Thyroid gland (tissue), 4 donors: ENCODE measurements around the gene GFOD1.

Source experiments
- POLR2A ChIP-seq, 2 donors: fragments of 450-650 bp; IDR thresholded peaks; one replicate each; pipeline ENCODE4 v1.6.1; 2017; ENCODE audit warnings: antibody characterized with exemption in 2 of 2, mild to moderate bottlenecking in 2 of 2, moderate library complexity in 1 of 2
- TF ChIP-seq, protein P1 (sequence below), 6 experiments: fragments of 200-600 bp in 3 of 6; fragments of 450-650 bp in 3 of 6; sonication (generic) in 3 of 6; IDR thresholded peaks; one replicate each; pipeline ENCODE4 v1.5.1; 2016 to 2019; ENCODE audit warnings: antibody characterized with exemption in 6 of 6, mild to moderate bottlenecking in 2 of 6, inconsistent platforms in 1 of 6, moderate library complexity in 1 of 6

DNA sequence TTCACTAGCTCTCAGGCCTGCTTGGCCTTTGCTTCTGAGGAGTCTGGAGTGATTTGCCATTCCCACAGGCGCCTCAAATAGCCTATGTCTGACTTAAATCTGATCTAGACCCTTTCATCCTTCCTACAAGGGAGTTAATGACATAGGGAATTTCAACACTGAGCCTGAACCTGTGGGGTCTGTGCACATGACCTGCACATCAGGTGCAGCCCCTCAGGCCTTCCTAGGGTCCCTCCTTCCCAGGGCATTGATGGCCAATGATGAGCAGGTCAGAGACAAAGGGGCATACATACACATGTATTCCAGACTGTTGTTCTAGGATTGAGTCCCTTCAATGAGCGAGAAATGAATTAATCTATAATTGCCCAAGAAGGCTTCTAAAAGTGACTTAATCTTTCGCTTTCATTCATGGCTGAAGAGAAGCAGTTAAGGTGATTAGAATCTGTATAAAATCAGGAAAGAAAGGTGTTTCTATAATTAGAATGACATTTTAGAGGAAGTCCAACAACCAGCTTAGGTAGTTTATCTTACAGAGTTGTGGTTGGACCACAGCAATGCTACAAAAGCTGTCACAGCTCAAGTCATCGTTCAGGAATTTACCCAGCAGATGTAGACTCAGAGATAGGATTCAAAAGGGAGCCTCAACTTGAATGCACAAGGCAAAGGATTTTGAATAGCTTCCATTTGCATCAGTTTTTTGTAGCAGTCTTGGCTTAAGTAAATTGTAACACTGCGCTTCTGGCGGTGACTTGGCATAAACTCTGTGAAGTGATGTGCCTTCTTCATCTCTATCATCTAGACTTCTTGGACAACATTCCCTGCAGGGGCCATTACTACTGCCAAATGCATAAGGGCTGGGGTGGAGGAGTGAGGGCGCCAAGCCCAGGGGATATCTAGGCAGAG is 132.1 kb downstream of the GFOD1 start:
- TF ChIP-seq, protein P1, sequence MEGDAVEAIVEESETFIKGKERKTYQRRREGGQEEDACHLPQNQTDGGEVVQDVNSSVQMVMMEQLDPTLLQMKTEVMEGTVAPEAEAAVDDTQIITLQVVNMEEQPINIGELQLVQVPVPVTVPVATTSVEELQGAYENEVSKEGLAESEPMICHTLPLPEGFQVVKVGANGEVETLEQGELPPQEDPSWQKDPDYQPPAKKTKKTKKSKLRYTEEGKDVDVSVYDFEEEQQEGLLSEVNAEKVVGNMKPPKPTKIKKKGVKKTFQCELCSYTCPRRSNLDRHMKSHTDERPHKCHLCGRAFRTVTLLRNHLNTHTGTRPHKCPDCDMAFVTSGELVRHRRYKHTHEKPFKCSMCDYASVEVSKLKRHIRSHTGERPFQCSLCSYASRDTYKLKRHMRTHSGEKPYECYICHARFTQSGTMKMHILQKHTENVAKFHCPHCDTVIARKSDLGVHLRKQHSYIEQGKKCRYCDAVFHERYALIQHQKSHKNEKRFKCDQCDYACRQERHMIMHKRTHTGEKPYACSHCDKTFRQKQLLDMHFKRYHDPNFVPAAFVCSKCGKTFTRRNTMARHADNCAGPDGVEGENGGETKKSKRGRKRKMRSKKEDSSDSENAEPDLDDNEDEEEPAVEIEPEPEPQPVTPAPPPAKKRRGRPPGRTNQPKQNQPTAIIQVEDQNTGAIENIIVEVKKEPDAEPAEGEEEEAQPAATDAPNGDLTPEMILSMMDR (IDR thresholded peaks at IDR 0.05): no peak
- TF ChIP-seq POLR2A (IDR thresholded peaks at IDR 0.05): no peak
